ENCODE measurements around the gene MVK.

MVK gene

DNA sequence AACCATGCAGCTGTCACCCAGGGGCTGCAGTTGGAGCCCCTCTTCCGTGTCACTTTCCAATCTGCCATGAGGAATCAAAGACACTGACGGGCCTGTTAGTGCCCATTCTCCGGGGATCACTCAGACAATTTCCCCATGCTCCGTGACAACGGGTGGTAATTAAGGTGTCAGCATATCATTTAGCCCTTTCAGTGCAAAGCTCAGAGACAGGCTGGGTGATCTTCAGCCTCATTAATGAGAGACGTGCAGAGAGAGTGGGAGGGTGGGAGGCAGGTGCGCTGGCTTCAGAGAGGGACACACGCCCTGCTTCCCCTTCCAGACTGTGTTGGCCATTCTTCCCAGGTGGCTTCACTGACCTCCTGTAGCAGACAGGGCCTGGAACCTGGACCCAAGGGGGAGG lies 58.7 kb downstream of the MVK start:
- DNase-seq (ENCODE audit: low spot score) = no peak
- no peak for TF ChIP-seq CTCF (IDR thresholded peaks at IDR 0.05; ENCODE audit: extremely low read depth, missing control alignments)

DNA sequence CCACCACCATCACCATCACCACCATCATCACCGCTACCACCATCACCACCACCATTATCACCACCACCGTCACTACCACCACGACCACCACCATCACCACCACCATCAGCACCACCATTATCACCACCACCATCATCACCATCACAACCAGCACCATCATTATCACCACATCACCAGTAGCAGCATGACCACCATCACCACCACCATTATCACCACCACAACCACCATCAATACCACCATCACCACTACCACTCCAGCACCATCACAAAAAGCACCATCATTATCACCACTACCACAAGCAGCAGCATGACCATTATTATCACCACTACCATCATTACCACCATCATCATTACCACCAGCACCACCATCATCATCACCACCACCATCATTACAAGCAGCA lies 62.1 kb downstream of the MVK start:
- DNase-seq (ENCODE audit: low spot score) = no peak
- TF ChIP-seq CTCF (IDR thresholded peaks at IDR 0.05; ENCODE audit: extremely low read depth, missing control alignments) = no peak

- DNase-seq (ENCODE audit: low spot score) = no peak
- TF ChIP-seq CTCF (IDR thresholded peaks at IDR 0.05; ENCODE audit: extremely low read depth, missing control alignments) = no peak
These were observed 63.8 kb downstream of the MVK start for GRCh38 chr12:109637348-109637747.

GRCh38 chr12:109637996-109638395 lies 64.4 kb downstream of the MVK start:
- no peak for TF ChIP-seq CTCF (IDR thresholded peaks at IDR 0.05; ENCODE audit: extremely low read depth, missing control alignments)
- no peak for DNase-seq (ENCODE audit: low spot score)

GRCh38 chr12:109638735-109639134 lies 65.1 kb downstream of the MVK start:
- DNase-seq (ENCODE audit: low spot score) = no peak
- no peak for TF ChIP-seq CTCF (IDR thresholded peaks at IDR 0.05; ENCODE audit: extremely low read depth, missing control alignments)

DNA sequence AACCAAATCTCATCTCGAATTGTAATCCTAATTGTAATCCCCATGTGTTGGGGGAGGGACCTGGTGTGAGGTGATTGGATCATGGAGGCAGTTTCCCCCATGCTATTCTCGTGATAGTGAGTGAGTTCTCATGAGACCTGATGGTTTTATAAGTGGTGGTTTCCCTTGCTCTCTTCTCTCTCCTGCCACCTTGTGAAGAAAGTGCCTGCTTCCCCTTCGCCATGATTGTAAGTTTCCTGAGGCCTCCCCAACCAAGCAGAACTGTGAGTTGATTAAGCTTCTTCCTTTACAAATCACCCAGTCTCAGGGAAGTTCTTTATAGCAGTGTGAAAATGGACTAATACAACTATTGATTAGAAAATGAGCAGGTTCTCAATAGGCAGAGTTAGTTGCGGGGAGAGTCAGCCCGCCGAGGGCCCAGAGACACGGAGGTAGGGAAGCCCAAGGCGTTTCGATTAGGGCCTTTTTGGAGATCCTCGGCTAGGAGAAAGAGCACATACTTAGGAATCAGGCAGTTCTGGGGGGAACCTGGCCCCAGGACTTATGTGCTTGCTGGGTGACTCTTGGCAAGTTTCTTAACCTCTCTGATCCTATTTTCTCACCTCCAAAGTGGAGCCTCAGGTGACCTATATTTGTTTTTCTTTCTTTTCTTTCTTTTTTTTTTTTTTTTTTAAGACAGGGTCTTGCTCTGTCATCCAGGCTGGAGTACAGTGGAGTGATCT lies 65.7 kb downstream of the MVK start:
- TF ChIP-seq CTCF (IDR thresholded peaks at IDR 0.05; ENCODE audit: extremely low read depth, missing control alignments) = no peak
- no peak for DNase-seq (ENCODE audit: low spot score)

DNA sequence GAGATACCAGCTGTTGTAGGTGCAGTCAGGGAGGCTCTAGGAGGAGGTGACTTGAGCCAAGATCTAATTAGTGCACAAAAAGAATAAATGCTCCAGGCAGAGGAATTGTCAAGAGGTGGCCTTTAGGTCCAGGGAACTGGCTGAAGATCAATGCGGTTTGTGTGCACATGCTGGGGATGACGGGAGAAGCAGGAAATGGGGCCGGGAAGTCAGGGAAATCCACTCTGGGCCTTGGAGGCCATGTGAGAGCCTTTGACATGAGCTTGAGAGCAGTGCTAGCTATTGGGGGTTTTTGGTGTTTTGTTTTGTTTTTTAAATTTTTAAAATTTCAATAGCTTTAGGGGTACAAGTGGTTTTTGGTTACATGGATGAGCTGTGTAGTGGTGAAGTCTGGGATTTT lies 67.4 kb downstream of the MVK start:
- no peak for TF ChIP-seq CTCF (IDR thresholded peaks at IDR 0.05; ENCODE audit: extremely low read depth, missing control alignments)
- no peak for DNase-seq (ENCODE audit: low spot score)

All from GM20000 (cell line).